ENCODE results near the gene TAGLN3.

TAGLN3 gene

DNA sequence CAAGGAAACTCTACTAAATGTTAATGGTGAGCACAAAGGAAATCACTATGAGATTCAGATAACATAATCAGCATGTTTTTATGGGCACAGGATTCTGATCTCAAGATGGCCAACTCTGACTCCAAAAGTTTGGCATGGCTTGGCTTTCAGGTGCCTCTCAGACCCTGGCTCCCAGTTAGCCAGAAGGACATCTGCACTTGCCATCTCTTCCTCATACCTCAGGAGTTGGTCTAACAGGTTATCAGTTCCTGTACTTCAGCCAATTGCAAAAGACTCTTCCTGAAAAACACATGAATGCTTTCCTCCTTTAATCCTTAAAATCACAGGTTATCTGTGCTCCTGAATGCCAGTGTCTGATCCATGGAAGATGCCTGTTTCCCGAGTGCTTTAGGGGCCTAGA, 60.8 kb downstream of the TAGLN3 start:
- no peak overlapping the region for H3K27ac ChIP-seq (ENCODE audit: low read depth, low read length)
- H3K4me3 ChIP-seq (ENCODE audit: insufficient read depth, low read length, poor library complexity, severe bottlenecking) = no peak overlapping the region
- TF ChIP-seq, protein P1, sequence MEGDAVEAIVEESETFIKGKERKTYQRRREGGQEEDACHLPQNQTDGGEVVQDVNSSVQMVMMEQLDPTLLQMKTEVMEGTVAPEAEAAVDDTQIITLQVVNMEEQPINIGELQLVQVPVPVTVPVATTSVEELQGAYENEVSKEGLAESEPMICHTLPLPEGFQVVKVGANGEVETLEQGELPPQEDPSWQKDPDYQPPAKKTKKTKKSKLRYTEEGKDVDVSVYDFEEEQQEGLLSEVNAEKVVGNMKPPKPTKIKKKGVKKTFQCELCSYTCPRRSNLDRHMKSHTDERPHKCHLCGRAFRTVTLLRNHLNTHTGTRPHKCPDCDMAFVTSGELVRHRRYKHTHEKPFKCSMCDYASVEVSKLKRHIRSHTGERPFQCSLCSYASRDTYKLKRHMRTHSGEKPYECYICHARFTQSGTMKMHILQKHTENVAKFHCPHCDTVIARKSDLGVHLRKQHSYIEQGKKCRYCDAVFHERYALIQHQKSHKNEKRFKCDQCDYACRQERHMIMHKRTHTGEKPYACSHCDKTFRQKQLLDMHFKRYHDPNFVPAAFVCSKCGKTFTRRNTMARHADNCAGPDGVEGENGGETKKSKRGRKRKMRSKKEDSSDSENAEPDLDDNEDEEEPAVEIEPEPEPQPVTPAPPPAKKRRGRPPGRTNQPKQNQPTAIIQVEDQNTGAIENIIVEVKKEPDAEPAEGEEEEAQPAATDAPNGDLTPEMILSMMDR (IDR thresholded peaks at IDR 0.05; ENCODE audit: insufficient read depth, low read length, poor library complexity, severe bottlenecking) = no peak
- TF ChIP-seq EZH2phosphoT487 (conservative IDR thresholded peaks at IDR 0.05; ENCODE audit: low read length) = no peak
- no peaks in the 10 kb centered on the region for H3K9me3 ChIP-seq (ENCODE audit: insufficient read depth, low read length)
- H2AFZ ChIP-seq (ENCODE audit: low read depth, low read length, severe bottlenecking) = no peak overlapping the region
- no peaks in the 10 kb centered on the region for H3K9me2 ChIP-seq (replicated peaks; ENCODE audit: insufficient read depth, low read length)
- no peaks in the 10 kb centered on the region for H3K79me2 ChIP-seq (ENCODE audit: insufficient read depth, low read length)
- no peak overlapping the region for H3K9ac ChIP-seq (ENCODE audit: low read length)
- H3K27me3 ChIP-seq (ENCODE audit: low read length) = no peaks in the 10 kb centered on the region
- H3K4me2 ChIP-seq (ENCODE audit: low read depth, low read length, poor library complexity, severe bottlenecking) = no peak overlapping the region
- H3F3A ChIP-seq (ENCODE audit: insufficient read depth) = no peaks in the 10 kb centered on the region
- H4K20me1 ChIP-seq (ENCODE audit: low read depth, low read length) = no peaks in the 10 kb centered on the region
- H3K36me3 ChIP-seq (ENCODE audit: low read length) = no peaks in the 10 kb centered on the region

- TF ChIP-seq, protein P1 (IDR thresholded peaks at IDR 0.05; ENCODE audit: insufficient read depth, low read length, poor library complexity, severe bottlenecking) = no peak
- TF ChIP-seq EZH2phosphoT487 (conservative IDR thresholded peaks at IDR 0.05; ENCODE audit: low read length) = no peak
- no peak overlapping the region for H3K27ac ChIP-seq (ENCODE audit: low read depth, low read length)
- no peak overlapping the region for H3K9ac ChIP-seq (ENCODE audit: low read length)
- H3K36me3 ChIP-seq (ENCODE audit: low read length) = no peaks in the 10 kb centered on the region
- no peaks in the 10 kb centered on the region for H3K79me2 ChIP-seq (ENCODE audit: insufficient read depth, low read length)
- no peaks in the 10 kb centered on the region for H3K9me2 ChIP-seq (replicated peaks; ENCODE audit: insufficient read depth, low read length)
- no peaks in the 10 kb centered on the region for H3K9me3 ChIP-seq (ENCODE audit: insufficient read depth, low read length)
- no peak overlapping the region for H2AFZ ChIP-seq (ENCODE audit: low read depth, low read length, severe bottlenecking)
- H3K27me3 ChIP-seq (ENCODE audit: low read length) = no peaks in the 10 kb centered on the region
- H3K4me2 ChIP-seq (ENCODE audit: low read depth, low read length, poor library complexity, severe bottlenecking) = no peak overlapping the region
- H3K4me3 ChIP-seq (ENCODE audit: insufficient read depth, low read length, poor library complexity, severe bottlenecking) = no peak overlapping the region
- no peaks in the 10 kb centered on the region for H4K20me1 ChIP-seq (ENCODE audit: low read depth, low read length)
- H3F3A ChIP-seq (ENCODE audit: insufficient read depth) = no peaks in the 10 kb centered on the region
Measured at GRCh38 chr3:112061152-112061551, 62.4 kb downstream of the TAGLN3 start.

Data from SU-DHL-6 (cell line).